K562 treated with DMSO at 1 percent for 48 hours (cell line): Measurements from ENCODE around the gene CNBP. TPM values are rescaled to one million over a fixed set of nuclear protein-coding genes. Genes with fewer than 3 reads are reported as not detected.

ENCODE experiments used
- total RNA-seq: library from RNA; unstranded; fragments of 300-600 nt; gene quantifications from 2 replicates; pipeline ENCODE4 v1.2.3, GENCODE V29; 2022; ENCODE audit warnings: low replicate concordance; ENCODE audit errors: extremely low read depth

The CNBP gene
- total RNA-seq, result not detected in 2 replicates

GRCh38 chr3:129183569-129184395 is at the start of gene CNBP:
TSS of gene CNBP (minus strand) at chr3:129183896. CDS start at chr3:129171757, 12,139 bp downstream.

GRCh38 chr3:129160891-129161859 is 22.5 kb downstream of the CNBP start, which contains the start of gene ISY1:
TSS of gene ISY1 (minus strand) at chr3:129161063. CDS start at chr3:129160975, 88 bp downstream.

GRCh38 chr3:129121792-129122411 is 61.8 kb downstream of the CNBP start, which contains the start of gene RAB43:
TSS of gene RAB43 (minus strand) at chr3:129121804. CDS start at chr3:129121489, 315 bp downstream.

Other genes with a start within 250 kb of the CNBP start
- not detected in 2 replicates for gene CFAP92, start 189.8 kb downstream of the CNBP start, total RNA-seq
- gene EFCC1, start 182.6 kb downstream of the CNBP start, total RNA-seq, result not detected in 2 replicates
- gene GP9, start 123.1 kb downstream of the CNBP start, total RNA-seq, result not detected in 2 replicates
- not detected in 2 replicates for gene RAB43, start 62.1 kb downstream of the CNBP start, total RNA-seq
- not detected in 2 replicates for gene ISY1, start 22.8 kb downstream of the CNBP start, total RNA-seq
- not detected in 2 replicates for gene COPG1, start 65.7 kb upstream of the CNBP start, total RNA-seq
- not detected in 2 replicates for gene HMCES, start 95.0 kb upstream of the CNBP start, total RNA-seq
- not detected in 2 replicates for gene EFCAB12, start 244.7 kb upstream of the CNBP start, total RNA-seq